Body of pancreas (tissue), 4 donors: Measurements from ENCODE around the gene PNMA8B.
A peak's percentile ranks its signal among the peaks of the same experiment; 100 is the strongest.

Source experiments
- CTCF ChIP-seq, 7 experiments: fragments of 450-650 bp in 4 of 7; fragments of 200-600 bp in 3 of 7; sonication (generic) in 3 of 7; IDR thresholded peaks; one replicate each; pipeline ENCODE4 v1.5.1; 2016 to 2019; ENCODE audit warnings: antibody characterized with exemption in 7 of 7
- POLR2A ChIP-seq, 3 donors: fragments of 450-650 bp; IDR thresholded peaks; one replicate each; pipeline ENCODE4 v1.6.1; 2016; ENCODE audit warnings: antibody characterized with exemption in 3 of 3, mild to moderate bottlenecking in 2 of 3

- TF ChIP-seq POLR2A (IDR thresholded peaks at IDR 0.05) (no peak), CTCF (IDR thresholded peaks at IDR 0.05) (peak; percentile 68 to 91 (median 91))
These were observed 47.0 kb upstream of the PNMA8B start for GRCh38 chr19:46542428-46543230.
